A549 (cell line): Measurements from ENCODE around the gene NEDD4L.

Source experiments
- CHD2 ChIP-seq: fragments of 150-350 bp; IDR thresholded peaks from 2 replicates; pipeline ENCODE4 v1.6.1; 2014; ENCODE audit warnings: low read length; ENCODE audit not compliant: partially characterized antibody
- MYC ChIP-seq: IDR thresholded peaks from 2 replicates; pipeline ENCODE4 v1.6.1; 2012; ENCODE audit warnings: mild to moderate bottlenecking, inconsistent platforms, low read length, improper control_type of control experiment, borderline replicate concordance
- POLR2AphosphoS2 ChIP-seq: conservative IDR thresholded peaks from 2 replicates; pipeline ENCODE4 v1.6.1; 2012; ENCODE audit warnings: low read length, improper control_type of control experiment, inconsistent platforms
- RFX5 ChIP-seq: fragments of 450-650 bp; IDR thresholded peaks from 2 replicates; pipeline ENCODE4 v1.7.1; 2014; ENCODE audit warnings: antibody characterized with exemption, mild to moderate bottlenecking, moderate library complexity
- SREBF2 ChIP-seq: fragments of 450-650 bp; IDR thresholded peaks from 2 replicates; pipeline ENCODE4 v1.6.1; 2014; ENCODE audit warnings: mild to moderate bottlenecking, moderate library complexity
- ZC3H11A ChIP-seq: fragments of 450-650 bp; IDR thresholded peaks from 2 replicates; pipeline ENCODE4 v1.6.1; 2014; ENCODE audit warnings: antibody characterized with exemption, mild to moderate bottlenecking
- ZFP36 ChIP-seq: fragments of 450-650 bp; IDR thresholded peaks from 2 replicates; pipeline ENCODE4 v1.6.1; 2014; ENCODE audit warnings: borderline replicate concordance; ENCODE audit not compliant: partially characterized antibody
- TF ChIP-seq, protein P1 (sequence below): fragments of >200 bp; sonication (Bioruptor Twin); formaldehyde crosslinking; IDR thresholded peaks from 3 replicates; pipeline ENCODE4 v1.5.1; 2016
- TF ChIP-seq, protein P2 (sequence below): fragments of 200-600 bp; sonication (generic); IDR thresholded peaks from 2 replicates; pipeline ENCODE4 v1.6.1; 2016; ENCODE audit warnings: antibody characterized with exemption, mild to moderate bottlenecking, moderate library complexity
- TF ChIP-seq, protein P3 (sequence below): IDR thresholded peaks from 2 replicates; pipeline ENCODE4 v1.6.1; 2012

DNA sequence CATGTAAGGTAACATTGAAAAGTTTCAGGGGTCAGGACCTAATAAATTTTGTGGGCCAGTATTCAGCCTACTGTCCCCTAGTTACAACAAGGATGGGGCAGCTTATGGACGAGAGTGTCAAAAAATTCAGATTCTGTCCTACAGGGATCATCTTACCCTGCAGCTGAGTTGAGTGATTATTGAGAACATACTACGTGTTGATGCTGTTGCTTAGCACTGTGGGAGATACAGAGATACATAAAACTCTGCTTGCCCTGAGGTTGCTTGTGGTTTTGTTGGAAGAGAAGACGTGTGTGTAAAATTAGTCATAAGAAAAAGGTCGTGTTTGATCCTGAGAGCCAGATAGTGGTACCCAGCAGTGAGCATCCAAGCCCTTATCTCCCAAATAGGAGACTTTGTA, 253.2 kb downstream of the NEDD4L start:
- TF ChIP-seq, protein P1, sequence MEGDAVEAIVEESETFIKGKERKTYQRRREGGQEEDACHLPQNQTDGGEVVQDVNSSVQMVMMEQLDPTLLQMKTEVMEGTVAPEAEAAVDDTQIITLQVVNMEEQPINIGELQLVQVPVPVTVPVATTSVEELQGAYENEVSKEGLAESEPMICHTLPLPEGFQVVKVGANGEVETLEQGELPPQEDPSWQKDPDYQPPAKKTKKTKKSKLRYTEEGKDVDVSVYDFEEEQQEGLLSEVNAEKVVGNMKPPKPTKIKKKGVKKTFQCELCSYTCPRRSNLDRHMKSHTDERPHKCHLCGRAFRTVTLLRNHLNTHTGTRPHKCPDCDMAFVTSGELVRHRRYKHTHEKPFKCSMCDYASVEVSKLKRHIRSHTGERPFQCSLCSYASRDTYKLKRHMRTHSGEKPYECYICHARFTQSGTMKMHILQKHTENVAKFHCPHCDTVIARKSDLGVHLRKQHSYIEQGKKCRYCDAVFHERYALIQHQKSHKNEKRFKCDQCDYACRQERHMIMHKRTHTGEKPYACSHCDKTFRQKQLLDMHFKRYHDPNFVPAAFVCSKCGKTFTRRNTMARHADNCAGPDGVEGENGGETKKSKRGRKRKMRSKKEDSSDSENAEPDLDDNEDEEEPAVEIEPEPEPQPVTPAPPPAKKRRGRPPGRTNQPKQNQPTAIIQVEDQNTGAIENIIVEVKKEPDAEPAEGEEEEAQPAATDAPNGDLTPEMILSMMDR = no peak
- no peak for TF ChIP-seq CHD2
- TF ChIP-seq POLR2AphosphoS2 = no peak
- TF ChIP-seq, protein P2, sequence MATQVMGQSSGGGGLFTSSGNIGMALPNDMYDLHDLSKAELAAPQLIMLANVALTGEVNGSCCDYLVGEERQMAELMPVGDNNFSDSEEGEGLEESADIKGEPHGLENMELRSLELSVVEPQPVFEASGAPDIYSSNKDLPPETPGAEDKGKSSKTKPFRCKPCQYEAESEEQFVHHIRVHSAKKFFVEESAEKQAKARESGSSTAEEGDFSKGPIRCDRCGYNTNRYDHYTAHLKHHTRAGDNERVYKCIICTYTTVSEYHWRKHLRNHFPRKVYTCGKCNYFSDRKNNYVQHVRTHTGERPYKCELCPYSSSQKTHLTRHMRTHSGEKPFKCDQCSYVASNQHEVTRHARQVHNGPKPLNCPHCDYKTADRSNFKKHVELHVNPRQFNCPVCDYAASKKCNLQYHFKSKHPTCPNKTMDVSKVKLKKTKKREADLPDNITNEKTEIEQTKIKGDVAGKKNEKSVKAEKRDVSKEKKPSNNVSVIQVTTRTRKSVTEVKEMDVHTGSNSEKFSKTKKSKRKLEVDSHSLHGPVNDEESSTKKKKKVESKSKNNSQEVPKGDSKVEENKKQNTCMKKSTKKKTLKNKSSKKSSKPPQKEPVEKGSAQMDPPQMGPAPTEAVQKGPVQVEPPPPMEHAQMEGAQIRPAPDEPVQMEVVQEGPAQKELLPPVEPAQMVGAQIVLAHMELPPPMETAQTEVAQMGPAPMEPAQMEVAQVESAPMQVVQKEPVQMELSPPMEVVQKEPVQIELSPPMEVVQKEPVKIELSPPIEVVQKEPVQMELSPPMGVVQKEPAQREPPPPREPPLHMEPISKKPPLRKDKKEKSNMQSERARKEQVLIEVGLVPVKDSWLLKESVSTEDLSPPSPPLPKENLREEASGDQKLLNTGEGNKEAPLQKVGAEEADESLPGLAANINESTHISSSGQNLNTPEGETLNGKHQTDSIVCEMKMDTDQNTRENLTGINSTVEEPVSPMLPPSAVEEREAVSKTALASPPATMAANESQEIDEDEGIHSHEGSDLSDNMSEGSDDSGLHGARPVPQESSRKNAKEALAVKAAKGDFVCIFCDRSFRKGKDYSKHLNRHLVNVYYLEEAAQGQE = no peak
- TF ChIP-seq ZC3H11A = no peak
- no peak for TF ChIP-seq MYC
- no peak for TF ChIP-seq RFX5
- TF ChIP-seq ZFP36 = no peak
- TF ChIP-seq SREBF2 = no peak
- TF ChIP-seq, protein P3, sequence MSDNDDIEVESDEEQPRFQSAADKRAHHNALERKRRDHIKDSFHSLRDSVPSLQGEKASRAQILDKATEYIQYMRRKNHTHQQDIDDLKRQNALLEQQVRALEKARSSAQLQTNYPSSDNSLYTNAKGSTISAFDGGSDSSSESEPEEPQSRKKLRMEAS = no peak
